IPS-20b (cell line): ENCODE results near the gene CLEC20A.

Experiments used
- H3K27ac ChIP-seq: one replicate; pipeline ENCODE4 v1.5.1; 2013; ENCODE audit warnings: low read length
- H3K27me3 ChIP-seq: 2 replicates; pipeline ENCODE4 v1.6.1; 2013; ENCODE audit warnings: mild to moderate bottlenecking, low read length, inconsistent platforms; ENCODE audit not compliant: insufficient read depth
- H3K36me3 ChIP-seq: 2 replicates; pipeline ENCODE4 v1.6.1; 2013; ENCODE audit warnings: low read depth, mild to moderate bottlenecking, inconsistent platforms, low read length, moderate library complexity; ENCODE audit not compliant: insufficient read depth
- H3K4me1 ChIP-seq: 2 replicates; pipeline ENCODE4 v1.6.1; 2013; ENCODE audit warnings: mild to moderate bottlenecking, control low read depth, inconsistent platforms, low read length, moderate library complexity; ENCODE audit not compliant: insufficient read depth
- H3K4me3 ChIP-seq: 2 replicates; pipeline ENCODE4 v1.5.1; 2013; ENCODE audit warnings: mild to moderate bottlenecking, low read length, inconsistent platforms
- H3K9ac ChIP-seq: 2 replicates; pipeline ENCODE4 v1.6.1; 2013; ENCODE audit warnings: low read depth, mild to moderate bottlenecking, inconsistent platforms, low read length, moderate library complexity
- H3K9me3 ChIP-seq: 2 replicates; pipeline ENCODE4 v1.6.1; 2013; ENCODE audit warnings: mild to moderate bottlenecking, low read depth, low read length, inconsistent platforms; ENCODE audit not compliant: insufficient read depth

CLEC20A gene

DNA sequence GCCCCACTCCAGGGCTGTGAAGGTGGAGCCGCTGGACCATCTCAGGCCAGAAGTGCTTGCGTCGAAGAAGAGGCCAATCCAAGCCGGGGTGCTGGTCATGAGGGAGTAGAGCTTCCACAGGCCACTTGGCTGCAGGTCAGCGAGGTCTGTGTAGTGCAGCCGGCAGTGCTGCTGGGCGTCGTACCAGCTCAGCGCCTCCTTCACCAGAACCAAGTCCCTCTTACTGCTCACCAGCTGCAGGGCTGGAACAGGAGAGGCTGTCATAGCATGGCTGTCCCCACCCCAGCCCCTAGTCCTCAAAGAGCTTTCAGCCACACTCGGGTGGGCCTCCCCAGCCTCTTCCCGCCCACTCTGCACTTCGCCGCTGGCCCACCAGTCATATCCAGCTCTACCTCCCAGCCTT lies 2.2 kb downstream of the CLEC20A start:
- Histone ChIP-seq H3K9ac (no peak overlapping the region), H3K36me3 (no peaks in the 10 kb centered on the region), H3K27me3 (no peaks in the 10 kb centered on the region), H3K27ac (no peak overlapping the region), H3K4me3 (no peak overlapping the region), H3K4me1 (no peaks in the 10 kb centered on the region), H3K9me3 (no peaks in the 10 kb centered on the region)

DNA sequence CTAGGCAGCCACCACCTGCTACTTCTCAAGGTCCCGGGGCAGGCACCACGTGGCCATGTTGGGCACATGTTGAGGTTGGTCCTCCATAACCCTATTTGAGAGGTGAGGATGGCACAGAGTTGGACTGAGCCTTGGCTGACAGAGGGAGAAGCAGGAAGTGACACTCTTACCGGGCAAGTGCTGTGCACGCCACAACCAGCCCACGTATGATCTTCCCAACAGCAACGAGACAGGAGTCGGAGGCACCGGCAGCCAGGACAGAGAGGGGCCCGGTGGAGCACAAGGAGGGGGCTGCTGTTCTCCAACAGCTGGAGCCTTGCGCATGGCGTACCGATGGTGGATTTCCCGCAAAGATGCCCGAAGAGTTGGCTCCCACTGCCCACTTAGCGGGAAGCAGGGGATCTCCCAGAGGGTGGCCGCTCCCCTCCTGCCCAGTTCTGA lies 3.4 kb downstream of the CLEC20A start:
- Histone ChIP-seq H3K9me3 (no peaks in the 10 kb centered on the region), H3K4me3 (no peak overlapping the region), H3K27ac (no peak overlapping the region), H3K27me3 (no peaks in the 10 kb centered on the region), H3K36me3 (no peaks in the 10 kb centered on the region), H3K9ac (no peak overlapping the region), H3K4me1 (no peaks in the 10 kb centered on the region)

DNA sequence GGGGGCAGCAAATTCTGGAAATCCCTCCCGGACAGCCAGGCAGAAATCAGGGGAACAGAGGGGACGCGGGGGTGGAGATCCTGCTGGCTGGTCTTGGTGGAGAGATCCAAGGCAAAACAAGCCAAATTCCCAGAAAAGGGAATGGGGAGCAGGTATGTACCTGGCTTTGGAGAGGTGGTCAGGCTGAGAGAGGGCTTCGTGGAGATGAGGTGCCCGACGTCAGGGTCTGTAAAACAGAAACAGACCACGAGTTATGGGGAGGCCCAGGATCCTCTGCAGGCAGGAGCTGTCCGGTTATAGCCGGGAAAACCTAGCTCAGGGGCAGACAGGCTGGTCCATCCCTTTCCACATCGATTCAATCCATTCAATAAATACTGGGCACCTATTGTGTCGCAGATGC lies 4.4 kb downstream of the CLEC20A start:
- Histone ChIP-seq H3K9me3 (no peaks in the 10 kb centered on the region), H3K36me3 (no peaks in the 10 kb centered on the region), H3K27ac (no peak overlapping the region), H3K27me3 (no peaks in the 10 kb centered on the region), H3K4me1 (no peaks in the 10 kb centered on the region), H3K9ac (no peak overlapping the region), H3K4me3 (no peak overlapping the region)

DNA sequence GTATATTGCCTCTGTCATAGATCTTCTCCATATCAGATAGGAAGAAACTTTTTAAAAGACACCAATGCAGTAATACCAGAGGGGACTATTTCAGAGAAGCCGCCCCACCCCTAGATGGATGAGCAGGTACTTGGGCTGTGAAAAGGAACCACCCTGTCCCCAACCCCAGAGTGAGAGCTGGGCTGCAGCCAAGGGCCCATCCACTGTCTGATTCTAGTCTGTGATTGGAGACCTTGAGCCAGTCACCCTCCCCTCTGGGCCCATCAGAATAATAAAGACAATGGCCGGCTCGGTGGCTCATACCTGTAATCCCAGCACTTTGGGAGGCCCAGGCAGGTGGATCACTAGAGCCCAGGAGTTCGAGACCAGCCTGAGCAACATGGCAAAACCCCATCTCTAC lies 5.0 kb downstream of the CLEC20A start:
- no peaks in the 10 kb centered on the region for H3K4me1 ChIP-seq
- no peak overlapping the region for H3K9ac ChIP-seq
- no peaks in the 10 kb centered on the region for H3K9me3 ChIP-seq
- no peak overlapping the region for H3K4me3 ChIP-seq
- H3K36me3 ChIP-seq: no peaks in the 10 kb centered on the region
- H3K27ac ChIP-seq: no peak overlapping the region
- no peaks in the 10 kb centered on the region for H3K27me3 ChIP-seq

DNA sequence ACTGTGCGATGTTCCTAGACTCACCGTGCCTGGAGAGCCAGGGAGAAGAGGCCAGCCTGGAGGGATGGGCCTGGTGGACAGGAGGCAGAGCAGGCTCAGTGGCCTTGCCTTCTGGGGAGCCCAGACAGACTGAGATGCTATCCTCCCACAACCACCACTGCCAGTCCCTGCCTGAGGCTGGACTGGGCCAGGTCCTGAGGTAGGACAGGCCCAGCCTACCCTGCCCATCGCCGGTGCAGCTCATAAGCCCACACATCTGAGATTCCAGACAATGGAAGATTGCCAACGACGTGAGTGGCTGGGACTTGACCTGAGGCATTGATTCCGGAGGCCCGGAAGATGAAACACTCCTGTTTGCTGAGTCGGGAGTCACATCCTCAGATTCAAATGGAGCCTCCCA lies 5.8 kb downstream of the CLEC20A start:
- H3K27me3 ChIP-seq: no peaks in the 10 kb centered on the region
- no peaks in the 10 kb centered on the region for H3K4me1 ChIP-seq
- no peaks in the 10 kb centered on the region for H3K36me3 ChIP-seq

DNA sequence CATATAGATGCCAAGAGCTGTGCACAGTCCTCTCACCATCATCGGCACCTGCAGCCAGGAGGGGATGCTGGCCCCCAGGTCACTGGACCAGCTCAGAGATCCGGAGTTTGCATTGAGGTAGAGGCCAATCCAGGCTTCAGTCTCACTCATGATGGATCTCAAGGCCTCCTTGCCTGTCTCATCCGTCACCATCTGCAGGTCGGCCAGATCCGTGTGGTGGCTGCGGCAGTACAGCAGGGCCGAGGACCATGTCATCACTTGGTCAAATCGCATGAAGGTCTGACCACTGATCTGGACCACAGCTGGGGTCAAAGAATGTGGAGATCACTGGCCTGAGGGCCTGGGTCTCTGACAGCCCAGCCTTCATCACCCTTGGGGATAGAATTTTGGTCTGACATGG lies 6.6 kb downstream of the CLEC20A start:
- Histone ChIP-seq H3K9me3 (no peaks in the 10 kb centered on the region), H3K27me3 (no peaks in the 10 kb centered on the region), H3K4me3 (no peak overlapping the region), H3K36me3 (no peaks in the 10 kb centered on the region), H3K9ac (no peak overlapping the region), H3K4me1 (no peaks in the 10 kb centered on the region), H3K27ac (no peak overlapping the region)

More for the DNA sequence above, 5.8 kb downstream of the CLEC20A start:
- H3K27ac ChIP-seq: no peak overlapping the region
- H3K9ac ChIP-seq: no peak overlapping the region
- no peak overlapping the region for H3K4me3 ChIP-seq
- H3K9me3 ChIP-seq: no peaks in the 10 kb centered on the region

DNA sequence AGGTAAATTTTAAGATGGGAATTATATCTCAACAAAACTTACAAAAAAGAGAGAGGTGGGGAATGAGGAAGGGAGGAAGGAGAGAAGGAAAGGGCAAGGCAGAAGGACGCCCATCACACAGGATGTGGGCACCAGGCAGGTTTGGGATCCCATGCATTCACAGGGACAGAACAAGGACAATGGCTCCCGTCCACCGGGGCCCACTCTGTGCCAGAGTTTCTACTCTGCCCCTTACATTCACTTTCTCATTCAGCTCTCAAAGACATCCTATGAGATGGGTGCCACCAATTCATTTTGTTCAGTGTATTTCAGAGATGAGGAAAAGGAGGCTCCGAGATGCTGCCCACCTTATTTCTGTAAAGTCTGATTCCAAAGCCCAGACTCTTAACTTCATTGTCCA lies 7.4 kb downstream of the CLEC20A start:
- no peak overlapping the region for H3K4me3 ChIP-seq
- no peaks in the 10 kb centered on the region for H3K4me1 ChIP-seq

DNA sequence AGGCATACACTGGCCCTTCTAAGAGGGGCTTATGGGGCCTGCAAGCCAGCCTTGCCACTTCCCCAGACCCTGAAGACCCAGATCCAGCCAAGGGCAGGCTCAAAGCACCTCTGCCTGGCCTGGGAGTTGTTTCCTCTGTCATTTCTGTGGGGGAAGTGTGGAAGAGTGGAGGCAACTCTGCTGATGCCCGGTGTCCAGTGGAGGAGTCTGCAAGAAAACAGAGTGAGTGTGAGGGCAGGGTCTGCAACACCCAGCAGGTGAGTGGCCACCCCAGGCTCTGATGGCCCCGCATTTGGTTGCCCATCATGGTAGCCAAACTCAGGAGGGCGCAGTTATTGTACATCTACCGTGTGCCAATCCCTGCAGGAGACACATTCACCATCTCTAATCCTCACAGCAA lies 8.4 kb downstream of the CLEC20A start:
- no peaks in the 10 kb centered on the region for H3K36me3 ChIP-seq
- no peaks in the 10 kb centered on the region for H3K4me1 ChIP-seq
- no peak overlapping the region for H3K27ac ChIP-seq
- no peak overlapping the region for H3K9ac ChIP-seq
- no peak overlapping the region for H3K4me3 ChIP-seq
- no peaks in the 10 kb centered on the region for H3K9me3 ChIP-seq
- no peaks in the 10 kb centered on the region for H3K27me3 ChIP-seq

More for the DNA sequence above, 7.4 kb downstream of the CLEC20A start:
- Histone ChIP-seq H3K27ac (no peak overlapping the region), H3K9ac (no peak overlapping the region), H3K36me3 (no peaks in the 10 kb centered on the region), H3K27me3 (no peaks in the 10 kb centered on the region), H3K9me3 (no peaks in the 10 kb centered on the region)

DNA sequence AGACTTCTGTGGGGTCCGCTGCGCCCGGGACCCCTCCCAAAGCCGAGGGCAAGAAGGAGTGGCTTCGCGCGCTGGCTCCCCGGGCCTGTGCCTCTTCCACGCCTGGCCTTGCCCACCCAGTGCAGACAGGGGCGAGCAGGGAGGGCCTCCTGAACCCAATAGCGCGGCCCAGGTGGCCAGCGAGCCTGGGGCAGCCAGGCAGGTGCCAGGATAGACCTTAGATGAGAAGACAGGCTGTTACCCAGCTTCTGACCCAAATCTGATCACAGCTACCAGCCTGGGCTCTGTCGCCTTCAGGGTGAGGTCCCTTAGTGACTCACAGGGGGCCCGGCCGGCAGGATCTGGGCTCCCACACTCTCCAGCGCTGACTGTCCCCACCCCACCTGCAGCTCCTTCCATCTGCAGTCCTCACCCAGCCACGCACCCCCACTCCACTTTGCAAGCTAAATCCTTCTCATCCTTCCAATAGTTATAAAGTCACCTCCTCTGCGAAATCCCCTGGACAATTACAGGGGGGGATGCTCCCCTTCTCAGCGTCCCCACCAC lies 9.6 kb downstream of the CLEC20A start:
- no peak overlapping the region for H3K27ac ChIP-seq
- H3K9me3 ChIP-seq: no peaks in the 10 kb centered on the region
- H3K9ac ChIP-seq: no peak overlapping the region
- no peaks in the 10 kb centered on the region for H3K4me1 ChIP-seq
- H3K27me3 ChIP-seq: no peaks in the 10 kb centered on the region
- H3K4me3 ChIP-seq: no peak overlapping the region
- H3K36me3 ChIP-seq: no peaks in the 10 kb centered on the region

DNA sequence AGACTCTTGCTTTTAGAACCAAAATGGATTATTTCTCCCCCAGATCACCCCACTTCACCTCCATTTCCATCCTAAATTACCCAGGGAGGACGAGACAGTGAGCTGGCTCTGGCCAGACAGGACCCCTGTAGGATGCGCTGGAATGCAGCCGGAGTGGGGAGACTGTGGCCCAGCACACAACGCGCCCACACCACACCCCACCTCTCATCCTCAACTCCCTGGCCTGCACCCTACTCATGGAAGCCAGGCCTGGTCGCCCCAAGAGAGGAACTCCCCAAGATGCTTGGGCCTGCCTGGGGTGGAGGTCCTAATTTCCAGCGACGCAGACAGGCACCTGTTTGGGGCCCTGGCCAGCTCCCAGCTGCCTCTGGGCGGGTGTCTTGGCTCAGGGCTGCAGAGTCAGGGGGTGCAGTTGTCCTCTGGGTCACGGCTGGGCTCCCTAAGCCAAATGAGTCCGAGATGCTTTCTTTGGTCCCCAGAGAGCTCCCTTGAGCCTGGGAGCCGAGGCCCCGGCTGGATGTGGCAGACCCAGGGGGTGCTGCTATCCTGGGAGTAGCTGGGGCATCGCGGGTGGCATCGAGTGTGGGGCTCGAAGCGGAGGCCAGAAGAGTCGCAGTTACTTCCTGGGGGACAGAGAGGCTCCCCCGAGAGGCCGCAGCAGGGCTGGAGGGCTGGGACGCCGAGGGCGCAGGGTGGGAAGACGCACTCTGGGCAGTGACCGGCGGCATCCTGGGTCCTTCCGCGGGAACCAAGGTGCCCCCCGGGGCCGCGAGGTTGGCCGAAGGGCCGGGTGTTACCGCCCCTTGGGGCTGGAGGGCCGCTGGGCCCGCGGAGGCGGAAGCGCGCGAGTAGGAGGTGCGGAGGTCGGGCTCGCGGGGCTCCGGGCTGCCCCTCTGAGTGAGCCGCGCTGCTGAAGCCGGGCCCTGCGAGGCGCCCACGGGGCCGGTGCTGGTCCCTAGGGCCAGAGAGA lies 10.4 kb downstream of the CLEC20A start:
- no peaks in the 10 kb centered on the region for H3K9me3 ChIP-seq
- H3K27me3 ChIP-seq: no peaks in the 10 kb centered on the region
- H3K27ac ChIP-seq: no peak overlapping the region
- no peaks in the 10 kb centered on the region for H3K4me1 ChIP-seq
- no peak overlapping the region for H3K9ac ChIP-seq
- no peaks in the 10 kb centered on the region for H3K36me3 ChIP-seq
- H3K4me3 ChIP-seq: no peak overlapping the region

DNA sequence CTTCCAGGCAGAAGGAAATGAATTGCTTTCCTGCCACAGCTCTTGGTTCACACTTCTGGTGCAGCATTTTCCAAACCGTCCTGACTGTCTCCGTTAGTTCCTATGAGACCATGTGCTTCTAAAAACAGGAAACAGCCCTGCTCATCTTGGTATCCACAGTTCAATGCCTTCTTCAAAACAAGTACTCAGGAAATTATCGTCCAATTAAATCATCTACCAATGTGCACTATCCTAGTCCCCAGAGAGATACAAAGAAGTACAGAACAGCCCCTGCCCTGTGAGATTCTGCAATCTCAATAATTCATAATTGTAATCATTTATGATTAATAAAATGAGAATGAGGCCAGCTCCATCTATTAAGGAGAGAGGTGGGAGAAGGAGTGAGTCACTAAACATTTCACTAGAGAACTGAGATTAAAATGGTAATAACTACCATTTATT lies 11.2 kb downstream of the CLEC20A start:
- Histone ChIP-seq H3K9ac (no peak overlapping the region), H3K27ac (no peak overlapping the region), H3K4me1 (no peaks in the 10 kb centered on the region), H3K27me3 (no peaks in the 10 kb centered on the region), H3K4me3 (no peak overlapping the region), H3K36me3 (no peaks in the 10 kb centered on the region), H3K9me3 (no peaks in the 10 kb centered on the region)

DNA sequence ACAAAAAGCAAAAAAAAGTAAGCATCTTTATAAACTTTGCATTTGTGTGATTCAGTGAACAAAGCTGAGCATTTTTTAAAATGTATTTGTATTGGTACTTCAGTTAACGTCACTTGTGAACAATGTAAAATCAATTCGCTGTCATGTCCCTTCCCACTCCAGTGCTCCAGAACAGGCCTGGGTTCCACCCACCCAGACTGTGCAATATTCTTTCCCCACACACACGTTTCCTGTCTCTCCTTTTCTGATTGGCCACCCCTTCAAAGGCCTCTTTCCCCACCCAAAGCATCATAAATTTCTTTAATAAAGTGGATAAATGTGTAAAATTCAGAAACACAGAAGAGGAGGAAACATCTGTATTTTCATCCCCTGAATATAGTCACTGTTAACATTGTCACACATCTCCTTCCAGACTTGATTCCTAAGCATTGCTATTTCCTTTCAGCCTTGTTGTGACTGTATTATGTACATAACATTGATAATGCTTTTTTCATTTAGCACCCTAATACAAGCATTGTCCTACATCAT lies 12.0 kb downstream of the CLEC20A start:
- no peaks in the 10 kb centered on the region for H3K9me3 ChIP-seq
- H3K4me3 ChIP-seq: no peak overlapping the region
- no peaks in the 10 kb centered on the region for H3K4me1 ChIP-seq

More for the DNA sequence above, 12.0 kb downstream of the CLEC20A start:
- Histone ChIP-seq H3K27ac (no peak overlapping the region), H3K9ac (no peak overlapping the region), H3K27me3 (no peaks in the 10 kb centered on the region), H3K36me3 (no peaks in the 10 kb centered on the region)
